Muscle layer of duodenum (tissue), 2 donors: ENCODE data around the gene KSR2.

Experiments used
- H3K27ac ChIP-seq: one replicate; pipeline ENCODE4 v1.7.0; 2013; ENCODE audit warnings: mild to moderate bottlenecking, low read length
- H3K27me3 ChIP-seq: one replicate; pipeline ENCODE4 v1.7.0; 2013; ENCODE audit warnings: low read depth, mild to moderate bottlenecking, control low read depth, low read length
- H3K36me3 ChIP-seq, 2 donors: one replicate each; pipeline ENCODE4 v1.7.0; 2013; ENCODE audit warnings: low read length in 2 of 2, control low read depth in 1 of 2, mild to moderate bottlenecking in 1 of 2; ENCODE audit not compliant: insufficient read depth in 2 of 2, control insufficient read depth in 1 of 2
- H3K4me1 ChIP-seq, 2 donors: one replicate each; pipeline ENCODE4 v1.7.0; 2013; ENCODE audit warnings: low read length in 2 of 2, mild to moderate bottlenecking in 2 of 2, control low read depth in 1 of 2, moderate library complexity in 1 of 2; ENCODE audit not compliant: insufficient read depth in 2 of 2, control insufficient read depth in 1 of 2
- H3K4me3 ChIP-seq, 2 donors: one replicate each; pipeline ENCODE4 v1.7.0; 2013; ENCODE audit warnings: low read length in 2 of 2, low read depth in 1 of 2, mild to moderate bottlenecking in 1 of 2
- H3K9me3 ChIP-seq, 2 donors: one replicate each; pipeline ENCODE4 v1.7.0; 2013; ENCODE audit warnings: low read length in 2 of 2, control low read depth in 1 of 2, mild to moderate bottlenecking in 1 of 2; ENCODE audit not compliant: control insufficient read depth in 1 of 2
- donor health status: healthy.

Gene KSR2

GRCh38 chr12:117583677-117584225 is 385.0 kb downstream of the KSR2 start:
- Histone ChIP-seq H3K9me3 (no peaks in the 10 kb centered on the region), H3K36me3 (no peaks in the 10 kb centered on the region), H3K27me3 (no peaks in the 10 kb centered on the region), H3K4me1 (peaks cover 0 to 10% of the 10 kb centered on the region in 2 donors), H3K27ac (no peak overlapping the region), H3K4me3 (no peak overlapping the region)

- Histone ChIP-seq H3K27ac (no peak overlapping the region), H3K9me3 (no peaks in the 10 kb centered on the region), H3K4me1 (peaks cover 0 to 10% of the 10 kb centered on the region in 2 donors), H3K4me3 (no peak overlapping the region), H3K27me3 (no peaks in the 10 kb centered on the region), H3K36me3 (no peaks in the 10 kb centered on the region)
These were observed 385.7 kb downstream of the KSR2 start for GRCh38 chr12:117583092-117583491.

GRCh38 chr12:117582135-117582784 is 386.5 kb downstream of the KSR2 start:
- no peaks in the 10 kb centered on the region for H3K9me3 ChIP-seq
- H3K4me1 ChIP-seq, result peaks cover 0 to 10% of the 10 kb centered on the region in 2 donors
- no peaks in the 10 kb centered on the region for H3K36me3 ChIP-seq
- H3K4me3 ChIP-seq, result no peak overlapping the region
- H3K27me3 ChIP-seq, result no peaks in the 10 kb centered on the region
- no peak overlapping the region for H3K27ac ChIP-seq

DNA sequence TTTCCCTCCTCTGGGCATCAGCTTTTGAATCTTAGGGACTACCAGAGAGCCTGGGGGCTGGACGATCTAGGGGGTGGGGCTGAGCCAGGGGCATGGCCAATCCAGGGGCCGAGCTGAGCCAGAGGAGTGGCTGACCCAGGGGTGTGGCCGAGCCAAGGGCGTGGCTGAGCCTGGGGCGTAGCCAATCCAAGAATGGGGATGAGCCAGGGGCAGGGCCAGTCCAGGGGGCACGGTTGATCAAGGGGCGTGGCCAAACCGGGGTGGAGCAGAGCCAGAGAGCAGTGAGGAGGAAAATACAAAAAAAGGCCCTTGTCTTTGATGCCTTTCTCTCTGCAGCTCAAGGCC is 388.1 kb downstream of the KSR2 start:
- no peaks in the 10 kb centered on the region for H3K27me3 ChIP-seq
- H3K36me3 ChIP-seq, result no peaks in the 10 kb centered on the region
- H3K4me3 ChIP-seq, result no peak overlapping the region
- H3K4me1 ChIP-seq, result peaks cover 0 to 10% of the 10 kb centered on the region in 2 donors
- no peak overlapping the region for H3K27ac ChIP-seq
- H3K9me3 ChIP-seq, result no peaks in the 10 kb centered on the region

DNA sequence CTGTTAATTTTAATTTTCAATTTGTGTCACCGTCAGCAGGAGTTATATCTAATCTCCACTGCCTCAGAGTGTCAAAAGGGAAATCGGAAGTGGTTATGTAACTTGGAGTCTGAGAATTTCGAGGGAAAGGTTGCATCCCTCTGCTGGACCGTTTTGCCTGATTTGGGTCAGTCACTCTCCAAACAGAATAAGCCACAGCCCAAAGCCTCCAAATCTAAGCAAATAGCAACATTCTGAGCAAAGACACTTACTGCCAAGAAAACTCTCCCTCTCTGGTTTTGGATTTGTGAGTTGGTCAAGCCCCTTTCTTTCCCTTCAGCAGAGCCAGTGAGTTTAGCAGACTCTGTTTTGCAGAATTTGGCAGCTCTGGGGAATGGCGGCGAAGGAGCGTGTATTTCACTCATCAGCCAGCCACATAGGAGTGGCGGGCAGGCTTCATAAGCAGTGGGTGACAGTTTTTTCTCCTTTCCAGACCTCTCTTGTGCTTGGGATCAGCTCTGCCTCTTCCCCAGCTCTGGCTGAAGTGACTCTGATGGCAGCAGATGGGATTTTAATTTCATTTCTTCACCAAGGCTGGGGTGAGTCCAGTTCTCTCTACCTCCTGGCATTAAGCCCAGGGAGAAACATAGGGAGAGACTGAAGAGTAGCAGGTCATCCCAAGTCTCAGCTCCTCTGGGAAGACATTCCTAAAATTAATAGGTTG is 388.6 kb downstream of the KSR2 start:
- no peak overlapping the region for H3K27ac ChIP-seq
- no peaks in the 10 kb centered on the region for H3K27me3 ChIP-seq

DNA sequence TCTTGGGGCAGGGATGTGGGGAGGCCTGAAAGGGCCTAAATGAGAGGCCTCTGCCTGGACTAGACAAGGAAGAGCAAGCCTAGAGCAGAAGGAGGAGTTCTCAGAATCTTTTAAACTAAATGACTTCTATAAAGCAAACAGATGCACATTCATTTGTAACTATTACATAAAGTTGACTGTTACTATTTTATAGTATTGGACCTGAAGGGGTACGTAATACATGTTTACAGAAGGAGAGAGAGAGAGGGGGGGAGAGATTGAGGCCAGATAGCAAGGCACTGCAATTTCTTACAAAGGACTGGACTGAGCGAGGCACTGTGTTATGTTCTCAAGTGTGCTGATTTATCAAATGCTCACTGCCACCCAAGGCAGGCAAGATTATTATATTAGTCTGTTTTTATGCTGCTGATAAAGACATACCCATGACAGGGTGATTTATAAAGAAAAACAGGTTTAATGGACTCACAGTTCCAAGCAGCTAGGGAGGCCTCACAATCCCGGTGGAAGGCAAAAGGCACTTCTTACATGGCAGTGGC is 391.6 kb downstream of the KSR2 start:
- no peak overlapping the region for H3K27ac ChIP-seq

More for the DNA sequence above, 388.6 kb downstream of the KSR2 start:
- H3K9me3 ChIP-seq, result no peaks in the 10 kb centered on the region
- no peaks in the 10 kb centered on the region for H3K36me3 ChIP-seq
- peaks cover 0 to 10% of the 10 kb centered on the region in 2 donors for H3K4me1 ChIP-seq
- no peak overlapping the region for H3K4me3 ChIP-seq

DNA sequence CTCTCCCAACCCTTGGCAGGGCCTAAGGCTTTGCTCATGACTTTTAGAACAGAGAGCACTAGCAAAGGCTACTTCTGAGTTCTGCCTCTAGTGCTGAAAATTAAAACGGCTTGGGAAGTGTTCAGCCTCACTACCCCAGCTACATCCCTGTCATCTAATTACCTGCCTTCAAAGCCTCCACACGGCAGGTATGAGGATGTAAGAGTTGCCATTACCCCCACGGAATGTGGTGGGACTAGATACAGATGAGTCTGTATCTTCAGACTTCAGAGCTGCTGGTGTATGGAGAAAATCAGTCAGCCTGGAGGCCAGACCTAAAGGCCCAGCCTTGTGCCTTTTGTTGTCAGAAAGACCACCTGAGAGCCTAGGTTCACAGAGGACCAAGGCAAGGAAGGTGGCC is 392.7 kb downstream of the KSR2 start:
- Histone ChIP-seq H3K9me3 (no peaks in the 10 kb centered on the region), H3K27me3 (no peaks in the 10 kb centered on the region), H3K36me3 (no peaks in the 10 kb centered on the region), H3K4me3 (no peak overlapping the region), H3K27ac (no peak overlapping the region), H3K4me1 (peaks cover 0 to 7% of the 10 kb centered on the region in 2 donors)

More for the DNA sequence above, 391.6 kb downstream of the KSR2 start:
- Histone ChIP-seq H3K4me3 (no peak overlapping the region), H3K4me1 (peaks cover 0 to 7% of the 10 kb centered on the region in 2 donors), H3K9me3 (no peaks in the 10 kb centered on the region), H3K27me3 (no peaks in the 10 kb centered on the region), H3K36me3 (no peaks in the 10 kb centered on the region)

- H3K27me3 ChIP-seq, result no peaks in the 10 kb centered on the region
- no peak overlapping the region for H3K4me3 ChIP-seq
- no peaks in the 10 kb centered on the region for H3K9me3 ChIP-seq
- H3K27ac ChIP-seq, result no peak overlapping the region
- no peaks in the 10 kb centered on the region for H3K4me1 ChIP-seq
- no peaks in the 10 kb centered on the region for H3K36me3 ChIP-seq
These were observed 394.1 kb downstream of the KSR2 start for GRCh38 chr12:117574655-117575054.

- no peaks in the 10 kb centered on the region for H3K27me3 ChIP-seq
- no peaks in the 10 kb centered on the region for H3K4me1 ChIP-seq
- H3K36me3 ChIP-seq, result no peaks in the 10 kb centered on the region
- no peaks in the 10 kb centered on the region for H3K9me3 ChIP-seq
- no peak overlapping the region for H3K27ac ChIP-seq
- no peak overlapping the region for H3K4me3 ChIP-seq
These were observed 396.0 kb downstream of the KSR2 start for GRCh38 chr12:117572755-117573154.

- Histone ChIP-seq H3K27me3 (no peaks in the 10 kb centered on the region), H3K36me3 (no peaks in the 10 kb centered on the region), H3K4me1 (no peaks in the 10 kb centered on the region), H3K27ac (no peak overlapping the region), H3K4me3 (no peak overlapping the region), H3K9me3 (no peaks in the 10 kb centered on the region)
These were observed 397.5 kb downstream of the KSR2 start for GRCh38 chr12:117571321-117571720.

- Histone ChIP-seq H3K27me3 (no peaks in the 10 kb centered on the region), H3K27ac (no peak overlapping the region), H3K4me3 (no peak overlapping the region), H3K9me3 (no peaks in the 10 kb centered on the region), H3K36me3 (no peaks in the 10 kb centered on the region), H3K4me1 (no peaks in the 10 kb centered on the region)
These were observed 398.2 kb downstream of the KSR2 start for GRCh38 chr12:117570608-117571007.
